ENCODE results near the gene MELTF.

DNA sequence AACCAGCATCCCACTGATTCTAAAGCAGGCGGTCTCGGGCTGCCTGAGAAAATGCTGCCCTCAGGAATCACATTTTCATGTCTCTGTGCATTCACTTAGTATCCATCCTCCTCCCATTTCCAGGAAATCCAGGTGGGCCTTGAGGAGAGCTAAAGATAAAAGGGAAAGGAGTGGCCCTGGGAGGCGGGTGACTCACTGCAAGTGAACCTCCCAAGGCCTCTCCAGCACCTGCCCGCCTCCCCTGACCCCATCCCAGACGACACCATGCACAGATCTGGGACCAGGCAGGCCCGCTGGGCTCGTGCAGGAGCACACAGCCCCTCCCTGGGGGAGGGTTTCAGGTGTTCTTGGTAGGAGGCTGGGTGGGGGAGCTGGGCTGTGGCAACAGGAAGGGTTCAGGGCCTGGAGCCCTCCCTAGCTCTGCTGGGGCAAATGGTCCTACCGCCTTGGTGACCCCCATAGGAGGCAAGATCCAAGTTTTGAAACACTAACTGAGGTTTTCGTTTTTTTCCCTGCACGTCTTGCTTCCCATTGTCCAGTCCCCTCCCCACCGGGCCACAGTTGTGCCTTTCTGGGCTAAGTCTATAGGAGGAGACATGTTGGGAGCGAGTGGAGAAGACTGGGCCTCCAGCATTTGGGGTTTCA is 22.2 kb downstream of the MELTF start:
- TF ChIP-seq CTCF (IDR thresholded peaks at IDR 0.05; ENCODE audit: insufficient read depth, low read length, poor library complexity, severe bottlenecking) (no peak), EZH2phosphoT487 (conservative IDR thresholded peaks at IDR 0.05; ENCODE audit: low read length) (no peak)

All from SU-DHL-6 (cell line).